Right atrium auricular region (tissue), 2 donors: ENCODE results near the gene DCC. TPM values are rescaled to one million over a fixed set of nuclear protein-coding genes. Genes with fewer than 3 reads are reported as not detected.

ENCODE experiments used
- DNase-seq: peaks from one replicate; pipeline ENCODE4 v3.0.0-alpha.2; 2019; ENCODE audit warnings: low spot score
- H3K27ac ChIP-seq, 2 donors: fragments of 200-600 bp; sonication (generic); 1 replicate in 1 of 2; 2 replicates in 1 of 2; pipeline ENCODE4 v1.5.1; 2016 to 2019
- H3K27me3 ChIP-seq, 2 donors: fragments of 200-600 bp; sonication (generic); one replicate each; pipeline versions ENCODE4 v1.5.1 to v1.6.0; 2017 to 2019
- H3K36me3 ChIP-seq: fragments of 200-600 bp; sonication (generic); one replicate; pipeline ENCODE4 v1.5.1; 2016
- H3K4me1 ChIP-seq, 2 donors: fragments of 200-600 bp; sonication (generic); one replicate each; pipeline versions ENCODE4 v1.5.1 to v1.6.0; 2017 to 2019
- H3K4me3 ChIP-seq, 2 donors: fragments of 200-600 bp; sonication (generic); 1 replicate in 1 of 2; 2 replicates in 1 of 2; pipeline ENCODE4 v1.5.1; 2017 to 2019; ENCODE audit warnings: mild to moderate bottlenecking in 1 of 2, moderate library complexity in 1 of 2
- H3K9me3 ChIP-seq, 2 donors: fragments of 200-600 bp; sonication (generic); one replicate each; pipeline ENCODE4 v1.5.1; 2019
- total RNA-seq, 2 donors: library from RNA; depleted of rRNA; stranded (reverse); fragments of >200 nt; gene quantifications; one replicate each; pipeline ENCODE4 v1.1.0, GENCODE V29; 2016
- TF ChIP-seq, protein P1 (sequence below), 2 donors: fragments of 200-600 bp; sonication (generic); IDR thresholded peaks; one replicate each; pipeline ENCODE4 v1.5.1; 2019; ENCODE audit warnings: antibody characterized with exemption in 2 of 2

Gene DCC
- total RNA-seq, 2 donors from 2014 or later = not detected

DNA sequence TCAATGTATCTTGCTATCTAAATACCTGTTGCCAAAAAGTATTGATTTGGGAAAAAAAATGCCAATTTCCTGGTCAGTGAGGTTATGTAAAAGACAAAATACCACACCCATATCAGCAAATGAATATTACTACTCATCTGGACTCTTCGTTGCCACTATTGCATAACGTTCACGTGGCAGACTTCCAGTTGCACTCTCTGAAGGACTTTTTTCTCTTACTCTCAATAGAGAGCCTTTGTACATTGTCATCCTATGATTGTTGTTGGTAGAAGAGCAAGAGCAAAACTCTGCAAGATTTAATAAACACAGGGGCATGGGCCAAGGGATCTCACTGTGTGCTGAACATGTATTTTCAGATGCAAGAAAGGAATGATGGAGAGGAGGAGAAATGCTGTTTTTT is 1194.7 kb downstream of the DCC start:
- no peaks in the 10 kb centered on the region for H3K9me3 ChIP-seq
- TF ChIP-seq, protein P1, sequence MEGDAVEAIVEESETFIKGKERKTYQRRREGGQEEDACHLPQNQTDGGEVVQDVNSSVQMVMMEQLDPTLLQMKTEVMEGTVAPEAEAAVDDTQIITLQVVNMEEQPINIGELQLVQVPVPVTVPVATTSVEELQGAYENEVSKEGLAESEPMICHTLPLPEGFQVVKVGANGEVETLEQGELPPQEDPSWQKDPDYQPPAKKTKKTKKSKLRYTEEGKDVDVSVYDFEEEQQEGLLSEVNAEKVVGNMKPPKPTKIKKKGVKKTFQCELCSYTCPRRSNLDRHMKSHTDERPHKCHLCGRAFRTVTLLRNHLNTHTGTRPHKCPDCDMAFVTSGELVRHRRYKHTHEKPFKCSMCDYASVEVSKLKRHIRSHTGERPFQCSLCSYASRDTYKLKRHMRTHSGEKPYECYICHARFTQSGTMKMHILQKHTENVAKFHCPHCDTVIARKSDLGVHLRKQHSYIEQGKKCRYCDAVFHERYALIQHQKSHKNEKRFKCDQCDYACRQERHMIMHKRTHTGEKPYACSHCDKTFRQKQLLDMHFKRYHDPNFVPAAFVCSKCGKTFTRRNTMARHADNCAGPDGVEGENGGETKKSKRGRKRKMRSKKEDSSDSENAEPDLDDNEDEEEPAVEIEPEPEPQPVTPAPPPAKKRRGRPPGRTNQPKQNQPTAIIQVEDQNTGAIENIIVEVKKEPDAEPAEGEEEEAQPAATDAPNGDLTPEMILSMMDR (IDR thresholded peaks at IDR 0.05) = no peak
- no peaks in the 10 kb centered on the region for H3K4me1 ChIP-seq
- no peaks in the 10 kb centered on the region for H3K36me3 ChIP-seq
- DNase-seq = no peak
- H3K27me3 ChIP-seq = no peaks in the 10 kb centered on the region
- no peak overlapping the region for H3K4me3 ChIP-seq
- no peak overlapping the region for H3K27ac ChIP-seq

GRCh38 chr18:53536908-53537307 is 1196.9 kb downstream of the DCC start:
- no peak for DNase-seq
- Histone ChIP-seq H3K9me3 (no peaks in the 10 kb centered on the region), H3K27ac (no peak overlapping the region), H3K36me3 (no peaks in the 10 kb centered on the region), H3K27me3 (no peaks in the 10 kb centered on the region), H3K4me1 (no peaks in the 10 kb centered on the region), H3K4me3 (no peak overlapping the region)
- TF ChIP-seq, protein P1 (IDR thresholded peaks at IDR 0.05) = no peak

GRCh38 chr18:53541924-53542323 is 1201.9 kb downstream of the DCC start:
- Histone ChIP-seq H3K27ac (no peak overlapping the region), H3K4me1 (no peaks in the 10 kb centered on the region), H3K36me3 (no peaks in the 10 kb centered on the region), H3K27me3 (no peaks in the 10 kb centered on the region), H3K4me3 (no peak overlapping the region), H3K9me3 (no peaks in the 10 kb centered on the region)
- TF ChIP-seq, protein P1 (IDR thresholded peaks at IDR 0.05) = no peak
- no peak for DNase-seq

- H3K27me3 ChIP-seq = no peaks in the 10 kb centered on the region
- no peaks in the 10 kb centered on the region for H3K4me1 ChIP-seq
- H3K4me3 ChIP-seq = no peak overlapping the region
- H3K36me3 ChIP-seq = no peaks in the 10 kb centered on the region
- no peak for DNase-seq
- H3K9me3 ChIP-seq = no peaks in the 10 kb centered on the region
- TF ChIP-seq, protein P1 (IDR thresholded peaks at IDR 0.05) = no peak
- H3K27ac ChIP-seq = no peak overlapping the region
Observed at GRCh38 chr18:53543711-53544110, 1203.7 kb downstream of the DCC start.

DNA sequence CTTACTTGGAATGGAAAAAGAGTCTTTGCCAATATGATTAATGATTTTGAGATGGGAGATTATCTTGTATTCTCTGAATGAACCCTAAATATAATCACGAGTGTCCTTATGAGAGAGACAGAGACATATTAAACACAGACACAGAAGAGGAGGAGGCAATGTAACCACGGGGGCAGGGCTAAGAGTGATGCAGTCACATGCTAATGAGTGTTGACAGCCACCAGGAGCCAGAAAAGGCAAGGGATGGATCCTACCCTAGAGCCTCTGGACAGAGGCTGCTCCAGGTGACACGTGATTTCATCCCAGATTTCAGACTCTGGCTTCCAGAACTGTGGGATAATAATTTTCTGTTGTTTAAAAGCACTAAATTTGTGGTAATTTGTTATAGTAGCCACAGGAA is 1204.9 kb downstream of the DCC start:
- Histone ChIP-seq H3K27me3 (no peaks in the 10 kb centered on the region), H3K36me3 (no peaks in the 10 kb centered on the region), H3K4me1 (no peaks in the 10 kb centered on the region), H3K4me3 (no peak overlapping the region), H3K27ac (no peak overlapping the region), H3K9me3 (no peaks in the 10 kb centered on the region)
- TF ChIP-seq, protein P1 (IDR thresholded peaks at IDR 0.05) = no peak
- no peak for DNase-seq

DNA sequence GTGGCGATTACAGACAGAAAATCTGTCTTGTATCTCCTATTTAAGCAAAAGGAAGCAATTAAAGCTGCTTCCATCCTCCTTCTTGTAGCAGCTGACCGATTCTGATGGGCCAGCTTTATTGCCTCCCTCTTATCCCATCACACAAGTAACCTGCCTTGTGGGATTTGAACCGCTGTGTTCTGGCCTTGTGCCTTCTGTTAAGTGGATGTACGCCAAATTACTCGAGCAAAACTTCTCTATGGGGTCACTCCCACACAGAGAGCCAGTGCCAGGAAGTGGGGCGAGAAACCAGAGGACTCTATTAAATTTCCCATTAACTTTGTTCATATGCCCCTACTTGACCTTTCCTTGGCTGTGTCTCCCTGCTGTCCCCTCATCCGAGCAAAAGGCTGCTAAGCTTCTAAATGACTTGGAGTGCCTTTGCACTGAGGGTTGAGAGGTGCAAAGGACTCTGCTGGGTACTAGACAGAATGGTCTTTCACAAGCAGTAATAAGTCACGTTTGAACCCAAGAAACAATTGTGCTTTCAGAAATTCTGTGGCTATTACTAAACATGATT is 1212.0 kb downstream of the DCC start:
- no peak overlapping the region for H3K4me3 ChIP-seq
- TF ChIP-seq, protein P1 (IDR thresholded peaks at IDR 0.05) = no peak
- no peaks in the 10 kb centered on the region for H3K4me1 ChIP-seq
- H3K9me3 ChIP-seq = no peaks in the 10 kb centered on the region
- no peak overlapping the region for H3K27ac ChIP-seq
- DNase-seq = no peak
- no peaks in the 10 kb centered on the region for H3K36me3 ChIP-seq
- H3K27me3 ChIP-seq = no peaks in the 10 kb centered on the region
